Adrenal gland (tissue), 12 donors: ENCODE results near the gene GPATCH8. TPM values are rescaled to one million over a fixed set of nuclear protein-coding genes. Genes with fewer than 3 reads are reported as not detected.

Source experiments
- DNase-seq, 7 donors: peaks; one replicate each; pipeline ENCODE4 v3.0.0-alpha.2; 2019 to 2020
- H3K27ac ChIP-seq, 5 donors: fragments of 200-600 bp; sonication (generic) in 4 of 5; 1 replicate in 3 of 5; 2 replicates in 2 of 5; pipeline versions ENCODE4 v1.5.1 to v1.8.0; 2016 to 2020; ENCODE audit warnings: mild to moderate bottlenecking in 1 of 5
- H3K27me3 ChIP-seq: fragments of 200-600 bp; 2 replicates; pipeline ENCODE4 v1.8.0; 2021
- H3K36me3 ChIP-seq, 2 donors: fragments of 200-600 bp; replicated peaks in 1 of 2; 1 replicate in 1 of 2; 2 replicates in 1 of 2; pipeline versions ENCODE4 v1.5.1 to v1.8.0; 2018 to 2022
- H3K4me1 ChIP-seq, 2 donors: fragments of 200-600 bp; replicated peaks in 1 of 2; 1 replicate in 1 of 2; 2 replicates in 1 of 2; pipeline versions ENCODE4 v1.5.1 to v1.8.0; 2018 to 2021
- H3K4me3 ChIP-seq, 4 donors: fragments of 200-600 bp; sonication (generic) in 3 of 4; one replicate each; pipeline ENCODE4 v1.5.1; 2016 to 2018
- H3K9me3 ChIP-seq, 3 donors: fragments of 200-600 bp; sonication (generic) in 1 of 3; replicated peaks in 1 of 3; 1 replicate in 2 of 3; 2 replicates in 1 of 3; pipeline versions ENCODE4 v1.5.1 to v1.8.0; 2016 to 2021
- CTCF ChIP-seq, 6 experiments: fragments of 450-650 bp in 4 of 6; fragments of 200-600 bp in 2 of 6; sonication (generic) in 1 of 6; IDR thresholded peaks; 1 replicate in 5 of 6; 2 replicates in 1 of 6; pipeline versions ENCODE4 v1.5.1 to v1.8.0; 2016 to 2021; ENCODE audit warnings: antibody characterized with exemption in 6 of 6, mild to moderate bottlenecking in 2 of 6, moderate library complexity in 1 of 6
- POLR2A ChIP-seq, 2 donors: fragments of 450-650 bp; IDR thresholded peaks; one replicate each; pipeline ENCODE4 v1.6.1; 2017; ENCODE audit warnings: antibody characterized with exemption in 2 of 2, mild to moderate bottlenecking in 2 of 2, moderate library complexity in 1 of 2
- WGBS, 4 donors: extraction: QIAGEN DNeasy Blood & Tissue Kit in 2 of 4; methylation state at CpG; one replicate each; pipeline versions ENCODE4 v1.1.5 to v1.1.7; 2013 to 2017; 5-methylcytosine and 5-hydroxymethylcytosine counted together
- intact Hi-C, 2 donors: fragments of 100-400 bp; cut with DNase I; formaldehyde crosslinking; loops; one replicate each; pipeline versions ENCODE4 v1.14.1 to v1.15.0; 2022 to 2023
- polyA plus RNA-seq, 3 donors: library from polyadenylated mRNA; stranded (reverse); fragments of 200-250 nt in 2 of 3; fragments of 350-450 nt in 1 of 3; fragmentation: Illumina TruSeq in 1 of 3; extraction: RNeasy Lipid Tissue Mini Kit (QIAGEN cat#74804) in 1 of 3; gene quantifications; one replicate each; pipeline ENCODE4 v1.2.3, GENCODE V29; 2013 to 2014
- total RNA-seq, 9 donors: library from RNA; depleted of rRNA in 4 of 9; stranded (reverse); fragments of >200 nt in 4 of 9; fragments of 120-200 nt in 1 of 9; fragmentation: NEBNext Ultra II Directional in 1 of 9; extraction: Animal tissue kit (Norgen Biotek cat#: 25700) in 1 of 9; gene quantifications; one replicate each; pipeline versions ENCODE4 v1.1.0 to v1.2.4, GENCODE V29; 2013 to 2023
- donor health status: healthy with polysubstance abuse.
- donor health status: Bipolar disorder and iron deficiency.
- donor health status: DM: yes; HTN: yes; CAD: no.
- donor health status: DM: no; HTN: no; CAD: no.
- donor health status: DM: no; HTN: no; CAD: no.
- donor health status: DM: yes; HTN: yes; CAD: no.

The GPATCH8 gene
- total and polyA plus RNA-seq, 12 donors: 7.2 to 33.6 (median 28.8) TPM

- Histone ChIP-seq H3K27me3 (peaks cover 4% of the 10 kb centered on the region), H3K36me3 (no peaks in the 10 kb centered on the region), H3K4me1 (peaks cover 3 to 5% of the 10 kb centered on the region in 2 donors), H3K9me3 (no peaks in the 10 kb centered on the region), H3K4me3 (no peak overlapping the region), H3K27ac (peak overlapping the region in 3 of 5 donors; percentile 7 to 82 (median 70))
- peak in 2 of 7 donors; percentile 16 to 17 for DNase-seq
- intact Hi-C loops: no loop called here
- no peak for TF ChIP-seq CTCF (IDR thresholded peaks at IDR 0.05)
- TF ChIP-seq POLR2A (IDR thresholded peaks at IDR 0.05): no peak
- 56 to 66% (median 61%) methylated on average over 6 to 12 of the region's 12 CpGs for WGBS, 4 donors
These were observed 33.1 kb upstream of the GPATCH8 start for GRCh38 chr17:44536090-44536953.

- intact Hi-C loops: loop anchor here (2.0 to 5.0 kb wide), 2 partner anchors 101 to 104 kb away; no protein-coding TSS in a partner anchor
- H3K4me3 ChIP-seq: no peak overlapping the region
- 22 to 26% (median 23%) methylated on average over 18 to 21 of the region's 21 CpGs for WGBS, 4 donors
These were observed 30.5 kb upstream of the GPATCH8 start for GRCh38 chr17:44533533-44534246.

GRCh38 chr17:44530896-44531418 is 27.8 kb upstream of the GPATCH8 start:
- H3K4me1 ChIP-seq: peaks cover 3 to 5% of the 10 kb centered on the region in 2 donors
- no peaks in the 10 kb centered on the region for H3K36me3 ChIP-seq
- no peak for DNase-seq
- 60 to 79% (median 66%) methylated on average over 7 of the region's 7 CpGs for WGBS, 4 donors
- H3K27me3 ChIP-seq: peaks cover 4% of the 10 kb centered on the region
- intact Hi-C loops: loop anchor here in 1 of 2 donors (5.0 kb wide), 1 partner anchor 106 kb away; no protein-coding TSS in a partner anchor
- no peak for TF ChIP-seq CTCF (IDR thresholded peaks at IDR 0.05)
- TF ChIP-seq POLR2A (IDR thresholded peaks at IDR 0.05): no peak
- H3K4me3 ChIP-seq: no peak overlapping the region
- H3K9me3 ChIP-seq: no peaks in the 10 kb centered on the region
- no peak overlapping the region for H3K27ac ChIP-seq

More at GRCh38 chr17:44533533-44534246, 30.5 kb upstream of the GPATCH8 start:
- TF ChIP-seq POLR2A (IDR thresholded peaks at IDR 0.05): no peak
- peak; percentile 94 to 98 (median 96) for TF ChIP-seq CTCF (IDR thresholded peaks at IDR 0.05)
- peak; percentile 81 to 95 (median 90) for DNase-seq
- Histone ChIP-seq H3K4me1 (peaks cover 3 to 5% of the 10 kb centered on the region in 2 donors), H3K27ac (peak overlapping the region in 2 of 5 donors; percentile 17 to 58), H3K27me3 (peaks cover 4% of the 10 kb centered on the region), H3K9me3 (no peaks in the 10 kb centered on the region), H3K36me3 (no peaks in the 10 kb centered on the region)

- DNase-seq: no peak
- H3K27ac ChIP-seq: no peak overlapping the region
- H3K4me3 ChIP-seq: no peak overlapping the region
- TF ChIP-seq POLR2A (IDR thresholded peaks at IDR 0.05): no peak
- 53 to 82% (median 65%) methylated on average over 3 of the region's 3 CpGs for WGBS, 4 donors
- H3K9me3 ChIP-seq: no peaks in the 10 kb centered on the region
- peaks cover 4% of the 10 kb centered on the region for H3K27me3 ChIP-seq
- intact Hi-C loops: loop anchor here in 1 of 2 donors (5.0 to 10.0 kb wide), 2 partner anchors 107 to 325 kb away; no protein-coding TSS in a partner anchor
- H3K4me1 ChIP-seq: peaks cover 0 to 3% of the 10 kb centered on the region in 2 donors
- H3K36me3 ChIP-seq: no peaks in the 10 kb centered on the region
These were observed 26.7 kb upstream of the GPATCH8 start for GRCh38 chr17:44529864-44530263.
